SIG-M5 (cell line): ENCODE data around the gene HM13.
A peak's percentile ranks its signal among the peaks of the same experiment; 100 is the strongest.
"Not testable (repeated sequence)": the region's sequence is repeated elsewhere in the genome, so short reads cannot be mapped to it uniquely, and the experiment has no call there.

Experiments used
- DNase-seq: peaks from one replicate; lab custom pipeline; 2025; lab: John Stamatoyannopoulos, UW

HM13 gene

DNA sequence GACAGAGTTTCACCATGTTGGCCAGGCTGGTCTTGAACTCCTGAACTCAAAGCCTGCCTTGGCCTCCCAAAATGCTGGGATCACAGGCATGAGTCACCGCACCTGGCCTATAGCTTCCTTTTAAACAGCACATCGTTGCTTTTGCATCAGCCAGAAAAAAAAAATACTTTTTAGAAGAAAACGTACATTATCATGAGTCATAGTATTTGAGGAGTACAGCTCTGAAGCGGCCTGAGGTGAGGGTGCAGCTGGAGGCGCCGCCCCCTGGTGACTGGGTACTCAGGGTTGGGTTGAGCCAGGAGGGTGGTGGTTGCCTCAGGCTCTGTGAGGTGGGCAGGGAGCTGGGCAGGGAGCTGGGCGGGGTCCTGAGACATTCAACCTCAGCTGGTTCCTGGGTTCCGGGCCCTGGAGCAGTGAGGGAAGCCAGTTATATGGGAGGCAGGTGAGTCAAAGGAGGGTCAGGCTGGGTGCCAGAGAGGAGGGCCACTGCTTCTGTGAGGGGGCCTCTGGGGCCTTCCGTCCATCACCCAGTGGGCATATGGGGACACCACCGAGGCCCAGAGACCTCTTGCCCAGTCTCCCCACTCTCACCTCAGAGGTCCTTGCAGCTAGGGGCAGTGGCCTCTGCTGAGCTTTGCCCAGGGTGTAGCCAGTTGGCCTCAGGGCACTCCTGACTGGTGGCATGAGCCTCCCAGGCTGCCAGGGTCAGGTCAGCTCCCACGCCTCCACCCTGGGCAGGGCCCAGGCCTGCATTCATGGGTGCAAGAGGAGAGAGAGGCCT, 79.2 kb downstream of the HM13 start:
- no peak for DNase-seq

DNA sequence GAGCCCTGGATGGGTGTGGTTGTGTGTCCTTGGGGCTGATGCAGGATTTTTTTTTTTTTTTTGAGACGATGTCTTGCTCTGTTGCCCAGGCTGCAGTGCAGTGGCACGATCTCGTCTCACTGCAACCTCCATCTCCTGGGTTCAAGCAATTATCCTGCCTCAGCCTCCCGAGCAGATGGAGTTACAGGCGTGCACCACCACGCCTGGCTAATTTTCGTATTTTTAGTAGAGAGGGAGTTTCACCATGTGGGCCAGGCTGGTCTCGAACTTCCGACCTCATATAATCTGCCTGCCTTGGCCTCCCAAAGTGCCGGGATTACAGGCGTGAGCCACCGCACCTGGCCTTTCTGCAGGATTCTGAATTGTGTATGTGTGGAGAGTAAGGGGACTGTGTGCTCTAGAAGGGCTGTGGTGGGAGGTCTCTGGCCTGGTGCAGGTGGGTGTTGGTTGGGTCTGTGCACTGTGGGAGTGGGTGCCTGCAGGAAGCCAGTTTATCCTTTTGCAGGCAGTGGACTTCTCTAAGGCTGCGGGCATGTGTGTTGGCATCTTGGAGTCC, 79.8 kb downstream of the HM13 start:
- DNase-seq = no peak

DNA sequence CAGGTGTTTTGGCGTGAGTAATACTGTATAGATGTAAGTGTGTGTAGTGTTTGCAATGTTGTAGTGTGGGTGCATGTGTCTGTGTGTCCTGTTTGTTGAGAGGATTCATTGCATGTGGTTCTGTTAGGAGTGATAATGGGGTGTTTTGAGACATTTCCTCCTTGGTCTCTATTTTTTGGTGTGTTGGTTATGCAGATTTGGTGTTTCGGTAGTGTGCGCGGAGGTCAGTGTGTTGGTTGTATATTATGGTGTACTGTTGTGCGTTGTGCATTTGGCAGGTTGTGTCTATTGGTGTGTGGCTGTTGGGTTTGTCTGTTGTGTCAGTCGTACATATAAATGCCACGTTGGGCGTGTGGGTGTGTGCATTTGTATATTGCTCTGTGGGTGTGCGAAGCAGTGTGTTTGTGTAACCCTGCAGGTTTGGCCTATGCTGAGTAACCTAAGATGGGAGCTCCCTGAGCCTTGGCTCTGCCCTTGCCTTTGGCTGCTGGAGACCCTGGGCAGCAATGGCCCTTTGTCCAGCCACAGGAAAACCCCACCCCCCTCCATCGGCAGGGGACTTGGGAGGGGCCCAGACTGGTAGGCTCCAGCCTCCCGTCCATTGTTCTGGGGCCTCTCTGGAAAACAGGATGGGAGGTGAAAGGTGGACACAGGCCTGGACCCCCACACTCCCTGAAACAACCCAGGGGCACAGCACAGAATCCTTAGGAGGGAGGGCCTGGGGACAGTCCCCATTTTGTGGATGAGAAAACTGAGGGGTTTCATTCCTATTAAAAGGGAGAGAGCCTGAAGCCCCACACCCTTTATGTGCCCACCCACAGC, 80.5 kb downstream of the HM13 start:
- no peak for DNase-seq

DNA sequence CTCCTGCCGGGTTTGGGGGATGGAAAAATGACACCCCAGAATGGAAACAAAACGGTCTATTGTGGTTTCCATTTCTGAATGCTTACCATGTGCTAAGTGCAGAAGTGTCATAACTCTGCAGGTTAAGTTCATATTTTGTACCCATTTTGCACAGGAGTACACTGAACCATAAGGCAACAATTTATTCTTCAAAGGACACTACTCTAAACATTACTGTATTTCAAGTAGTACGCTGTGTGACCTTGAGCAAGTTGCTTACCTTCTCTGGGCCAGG, 81.1 kb downstream of the HM13 start:
- DNase-seq = no peak

DNA sequence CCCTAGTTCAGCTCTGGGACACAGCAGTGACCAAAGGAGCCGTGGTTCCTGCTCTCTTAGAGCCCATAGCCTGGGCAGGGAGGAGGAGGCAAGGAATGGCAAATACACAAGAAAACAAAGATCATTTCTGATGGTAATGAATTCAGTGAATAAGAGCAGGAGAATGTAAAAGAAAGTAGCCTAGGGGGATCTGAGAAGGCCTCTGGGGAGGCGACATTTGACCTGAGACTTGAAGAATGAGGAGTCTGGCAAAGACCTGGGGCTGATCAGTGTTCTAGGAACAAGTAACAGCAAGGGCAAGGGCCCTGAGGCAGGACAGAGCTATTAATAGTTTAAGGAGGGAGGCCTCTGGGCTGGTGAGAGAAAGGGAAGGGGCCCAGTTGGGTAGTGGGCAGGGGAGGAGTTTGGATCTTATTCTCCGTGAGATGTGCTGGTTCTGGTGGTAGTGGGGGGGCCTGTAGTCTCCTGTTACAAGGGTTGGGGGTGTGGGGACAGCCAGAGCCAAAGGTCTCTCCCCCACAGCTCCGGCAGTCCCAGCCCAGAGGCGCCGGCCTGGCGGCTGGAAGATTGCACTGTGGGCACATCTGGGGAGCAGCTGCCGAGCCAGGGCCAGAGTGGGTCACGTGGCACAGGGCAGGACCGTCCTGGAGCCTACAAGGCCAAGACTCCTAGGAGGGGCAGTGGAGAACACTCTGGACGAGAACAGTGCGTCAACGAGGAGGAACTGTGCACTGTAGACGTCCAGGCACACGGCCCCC, 81.6 kb downstream of the HM13 start:
- DNase-seq = no peak

DNA sequence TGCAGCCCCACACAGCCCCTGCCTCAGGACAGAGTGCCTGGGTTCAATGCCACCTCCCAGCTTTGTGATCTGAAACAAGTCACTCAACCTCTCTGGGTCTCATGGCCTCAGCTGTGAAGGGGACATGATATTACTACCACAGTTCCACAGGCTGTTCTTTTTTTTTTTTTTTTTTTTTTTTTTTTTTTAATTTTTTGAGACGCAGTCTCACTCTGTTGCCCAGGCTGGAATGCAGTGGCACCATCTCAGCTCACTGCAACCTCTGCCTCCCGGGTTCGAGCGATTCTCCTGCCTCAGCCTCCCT, 82.1 kb downstream of the HM13 start:
- not testable (repeated sequence) for DNase-seq

DNA sequence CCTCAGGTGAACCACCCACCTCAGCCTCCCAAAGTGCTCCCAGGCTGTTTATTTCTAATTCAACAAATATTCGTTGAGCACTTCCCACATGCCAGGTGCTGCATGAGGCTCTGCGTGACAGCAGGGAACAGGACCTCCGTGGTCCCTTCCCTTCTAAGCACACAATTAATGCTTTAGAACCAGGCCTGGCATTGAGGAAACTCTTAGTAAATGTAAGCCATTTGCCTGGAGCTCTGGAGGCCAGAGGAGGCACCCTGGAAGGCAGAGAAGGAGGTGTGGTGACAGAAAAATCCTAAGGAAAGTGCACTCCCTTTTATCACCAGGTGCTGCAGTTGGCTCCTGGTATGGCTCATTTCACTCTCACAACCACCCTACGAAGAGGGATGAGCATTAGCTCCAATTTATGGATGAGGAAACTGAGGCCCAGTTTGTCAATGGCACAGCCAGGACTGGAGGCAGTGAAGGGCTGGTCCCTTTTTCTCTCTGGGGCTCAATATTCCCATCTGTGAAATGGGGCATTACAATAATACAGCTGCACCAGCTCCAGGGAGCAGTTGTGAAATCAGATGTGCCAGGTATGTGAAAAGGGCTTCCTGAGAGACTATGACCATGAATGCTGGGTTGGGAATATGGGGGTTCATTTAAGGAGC, 82.7 kb downstream of the HM13 start:
- DNase-seq = no peak

DNA sequence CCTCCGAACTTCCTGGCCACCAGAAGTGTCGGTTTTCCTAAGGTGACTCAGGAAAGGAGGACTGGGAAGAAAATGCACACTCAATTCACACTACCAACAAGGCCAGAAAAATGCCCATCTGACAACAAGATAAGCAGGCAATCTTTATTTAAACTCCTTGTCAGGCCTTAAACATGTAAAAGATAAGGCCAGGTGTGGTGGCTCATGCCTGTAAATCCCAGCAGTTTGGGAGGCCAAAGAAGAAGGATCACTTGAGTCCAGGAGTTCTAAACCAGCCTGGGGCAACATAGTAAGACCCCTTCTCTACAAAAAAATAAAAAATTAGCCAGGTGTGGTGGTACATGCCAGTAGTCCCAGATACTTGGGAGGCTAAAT, 83.2 kb downstream of the HM13 start:
- no peak for DNase-seq

DNA sequence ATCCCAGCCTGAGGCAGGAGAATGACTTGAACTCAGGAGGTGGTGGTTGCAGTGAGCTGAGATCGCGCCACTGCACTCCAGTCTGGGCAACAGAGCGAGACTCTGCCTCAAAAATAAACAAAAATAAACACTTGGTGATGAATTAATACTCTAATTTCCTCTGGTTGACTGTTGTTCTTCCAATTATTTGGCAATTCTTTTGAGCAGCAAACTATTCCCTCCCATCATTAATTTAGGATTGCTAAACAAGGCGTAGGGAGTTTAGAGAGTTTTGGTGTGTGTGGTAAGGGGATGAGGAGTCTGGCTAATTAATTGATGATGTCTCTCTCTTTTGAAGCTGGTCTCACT, 88.2 kb downstream of the HM13 start:
- no peak for DNase-seq

DNA sequence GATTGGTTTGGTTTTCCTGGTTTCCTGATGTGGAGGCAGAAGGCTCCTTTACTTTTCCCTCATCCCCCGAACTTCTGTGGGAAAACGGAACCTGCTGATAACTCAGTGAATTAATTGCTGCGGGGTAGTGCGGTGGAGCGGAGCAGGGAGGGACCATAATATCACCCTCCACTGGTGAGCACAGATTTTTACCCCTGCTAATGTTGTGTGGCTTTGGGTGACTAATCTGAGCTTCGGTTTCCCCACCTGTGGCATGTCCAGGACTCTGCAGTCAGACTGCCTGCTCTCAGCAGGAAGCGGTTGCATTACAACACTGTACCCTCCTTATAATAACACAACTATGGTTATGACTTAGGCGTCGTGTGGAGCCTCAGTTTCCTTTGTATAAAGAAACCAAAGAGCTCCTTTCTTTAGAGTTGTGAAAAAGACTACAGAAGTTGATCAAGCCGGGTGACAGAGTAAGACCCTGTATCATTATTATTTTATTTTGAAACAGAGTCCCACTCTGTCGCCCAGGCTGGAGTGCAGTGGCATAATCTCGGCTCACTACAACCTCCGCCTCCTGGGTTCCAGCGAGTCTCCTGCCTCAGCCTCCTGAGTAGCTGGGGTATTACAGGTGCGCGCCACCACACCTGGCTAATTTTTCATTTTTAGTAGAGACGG, 88.7 kb downstream of the HM13 start:
- DNase-seq = peak; percentile 79

DNA sequence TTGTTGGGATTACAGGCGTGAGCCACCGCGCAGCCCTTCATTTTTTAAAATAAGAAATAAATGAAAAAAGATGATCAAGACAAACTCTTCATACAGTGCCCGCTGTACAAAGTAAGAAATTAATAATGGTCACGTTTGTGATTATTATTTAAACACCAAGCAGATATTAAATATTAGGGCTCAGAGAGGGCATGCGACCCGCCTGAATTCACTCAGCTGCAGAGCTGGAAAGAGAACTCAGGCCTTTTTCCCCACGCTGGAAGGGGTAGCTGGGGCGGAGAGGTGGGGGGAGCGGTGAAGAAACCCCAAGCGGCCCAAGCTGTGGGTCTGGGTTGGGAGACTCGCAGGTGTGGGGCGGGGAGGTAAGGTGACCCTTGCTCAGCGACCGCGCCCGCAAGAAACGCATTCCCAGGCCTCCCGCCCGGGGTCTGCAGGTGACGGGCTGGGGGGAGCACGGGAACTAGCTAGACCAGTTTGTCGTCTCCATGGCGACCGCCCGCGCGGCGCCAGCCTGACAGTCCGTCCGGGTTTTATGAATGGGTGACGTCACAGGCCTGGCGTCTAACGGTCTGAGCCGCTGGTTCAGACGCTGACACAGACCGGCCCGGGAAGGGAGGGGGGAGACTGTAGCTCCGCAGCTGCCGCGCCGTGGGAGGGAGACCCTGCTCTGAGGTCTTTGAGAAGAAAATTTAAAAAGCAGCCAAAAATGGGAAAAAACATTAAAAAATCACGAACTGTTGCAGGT, 89.8 kb downstream of the HM13 start:
- DNase-seq = peak; percentile 64

DNA sequence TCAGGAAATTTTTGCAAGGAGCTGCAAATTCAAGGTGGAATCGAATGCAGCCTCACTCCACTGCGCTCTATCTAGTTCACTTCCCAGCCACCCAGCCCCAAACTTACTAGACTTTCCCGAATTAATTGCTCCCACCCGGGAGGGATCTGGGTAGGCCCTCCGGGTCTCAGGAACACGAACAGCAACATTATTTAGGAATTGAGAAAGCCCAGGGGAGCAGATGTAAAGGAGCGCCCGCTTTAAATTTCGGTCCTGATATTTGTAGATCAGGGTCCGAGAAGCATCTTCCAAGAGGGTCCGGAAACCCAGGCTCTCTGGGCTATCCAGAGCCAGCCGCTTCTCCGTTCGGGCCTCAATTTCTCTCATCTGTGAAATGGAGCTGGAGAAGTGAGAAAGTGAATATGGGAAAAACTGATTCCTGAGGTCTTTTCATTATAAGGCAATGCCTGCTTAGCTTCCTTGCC, 90.4 kb downstream of the HM13 start:
- no peak for DNase-seq

DNA sequence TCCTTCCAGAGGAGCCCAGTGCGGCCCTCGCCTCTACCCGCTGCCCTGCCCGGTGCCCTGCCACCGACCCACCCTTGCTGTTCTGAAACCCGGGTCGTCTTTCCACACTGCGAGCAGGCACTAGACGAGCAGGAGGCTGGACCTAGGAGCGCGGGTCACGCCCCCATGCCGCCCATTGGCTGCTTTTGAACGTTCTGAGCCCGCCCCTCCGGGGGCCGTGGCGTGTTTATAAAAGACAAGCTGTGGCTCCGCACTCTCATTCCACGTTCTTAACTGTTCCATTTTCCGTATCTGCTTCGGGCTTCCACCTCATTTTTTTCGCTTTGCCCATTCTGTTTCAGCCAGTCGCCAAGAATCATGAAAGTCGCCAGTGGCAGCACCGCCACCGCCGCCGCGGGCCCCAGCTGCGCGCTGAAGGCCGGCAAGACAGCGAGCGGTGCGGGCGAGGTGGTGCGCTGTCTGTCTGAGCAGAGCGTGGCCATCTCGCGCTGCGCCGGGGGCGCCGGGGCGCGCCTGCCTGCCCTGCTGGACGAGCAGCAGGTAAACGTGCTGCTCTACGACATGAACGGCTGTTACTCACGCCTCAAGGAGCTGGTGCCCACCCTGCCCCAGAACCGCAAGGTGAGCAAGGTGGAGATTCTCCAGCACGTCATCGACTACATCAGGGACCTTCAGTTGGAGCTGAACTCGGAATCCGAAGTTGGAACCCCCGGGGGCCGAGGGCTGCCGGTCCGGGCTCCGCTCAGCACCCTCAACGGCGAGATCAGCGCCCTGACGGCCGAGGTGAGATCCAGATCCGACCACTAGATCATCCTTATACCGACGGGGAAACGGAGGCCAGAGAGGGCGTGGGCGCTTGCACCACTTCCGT, 91.0 kb downstream of the HM13 start, which contains the start of gene ID1:
TSS of gene ID1 (plus strand) at position 259 of the 871 bp plus-strand sequence. CDS start at position 358, 99 bp downstream.
- peak; percentile 51 for DNase-seq

DNA sequence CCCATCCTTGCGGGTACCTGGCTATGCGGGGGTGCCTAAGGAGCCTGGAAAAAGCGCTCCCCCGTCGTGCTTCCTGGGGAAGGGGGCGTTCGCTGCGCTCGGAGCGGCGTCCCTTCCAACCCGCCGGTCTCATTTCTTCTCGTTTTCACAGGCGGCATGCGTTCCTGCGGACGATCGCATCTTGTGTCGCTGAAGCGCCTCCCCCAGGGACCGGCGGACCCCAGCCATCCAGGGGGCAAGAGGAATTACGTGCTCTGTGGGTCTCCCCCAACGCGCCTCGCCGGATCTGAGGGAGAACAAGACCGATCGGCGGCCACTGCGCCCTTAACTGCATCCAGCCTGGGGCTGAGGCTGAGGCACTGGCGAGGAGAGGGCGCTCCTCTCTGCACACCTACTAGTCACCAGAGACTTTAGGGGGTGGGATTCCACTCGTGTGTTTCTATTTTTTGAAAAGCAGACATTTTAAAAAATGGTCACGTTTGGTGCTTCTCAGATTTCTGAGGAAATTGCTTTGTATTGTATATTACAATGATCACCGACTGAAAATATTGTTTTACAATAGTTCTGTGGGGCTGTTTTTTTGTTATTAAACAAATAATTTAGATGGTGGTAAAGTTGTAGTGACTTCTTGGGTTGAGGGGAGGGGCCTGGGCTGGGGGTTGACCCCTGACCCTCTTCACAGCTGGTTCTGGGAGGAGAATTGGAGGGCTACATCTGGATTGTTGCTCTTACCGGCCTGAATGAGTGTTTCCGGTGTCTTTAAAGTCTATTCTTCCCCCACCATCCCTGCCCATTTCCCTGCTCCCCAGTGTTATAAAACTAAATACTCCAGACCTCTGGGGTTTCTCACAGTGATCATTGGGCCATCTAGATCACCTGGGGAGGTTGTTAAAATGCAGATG, 91.9 kb downstream of the HM13 start:
- no peak for DNase-seq

DNA sequence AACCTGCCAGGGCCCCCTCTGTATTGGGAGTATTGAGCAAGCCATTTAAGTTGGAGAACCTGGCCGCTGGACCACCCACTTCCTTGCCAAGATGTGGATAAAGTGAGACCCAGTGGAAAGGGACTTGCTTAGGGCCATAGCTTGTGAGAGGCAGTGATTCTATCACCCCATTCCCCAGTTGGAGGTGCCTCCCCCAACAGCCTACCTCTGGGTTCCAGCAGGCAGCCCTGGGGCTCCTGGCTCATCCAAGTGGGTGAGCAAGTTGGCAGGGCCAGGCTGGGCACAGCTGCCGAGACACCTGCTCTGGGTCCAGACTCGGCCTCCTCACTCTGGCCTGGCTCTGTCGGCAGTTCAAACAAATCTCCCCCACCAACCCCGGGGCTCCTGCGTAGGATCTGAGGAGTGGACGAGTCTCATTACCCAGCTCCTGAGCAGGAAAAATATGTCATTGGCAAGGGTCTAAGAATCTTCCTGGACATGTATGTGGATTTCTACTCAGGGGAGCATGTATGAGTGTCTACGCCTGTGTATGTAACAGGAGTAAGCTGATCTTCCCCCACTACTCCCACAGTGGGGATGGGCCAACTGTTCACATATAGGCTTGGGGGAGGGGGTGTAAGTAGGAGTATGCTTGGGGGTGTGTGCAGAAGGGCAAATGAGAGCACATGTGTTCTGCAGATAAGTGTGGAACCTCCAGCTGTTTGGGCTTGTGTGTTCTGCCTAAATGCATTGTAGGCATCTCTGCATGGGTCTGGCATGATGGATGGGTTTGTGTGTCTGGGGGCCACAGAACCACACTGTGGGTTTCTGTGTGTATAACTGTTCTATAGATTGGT, 92.8 kb downstream of the HM13 start:
- no peak for DNase-seq

DNA sequence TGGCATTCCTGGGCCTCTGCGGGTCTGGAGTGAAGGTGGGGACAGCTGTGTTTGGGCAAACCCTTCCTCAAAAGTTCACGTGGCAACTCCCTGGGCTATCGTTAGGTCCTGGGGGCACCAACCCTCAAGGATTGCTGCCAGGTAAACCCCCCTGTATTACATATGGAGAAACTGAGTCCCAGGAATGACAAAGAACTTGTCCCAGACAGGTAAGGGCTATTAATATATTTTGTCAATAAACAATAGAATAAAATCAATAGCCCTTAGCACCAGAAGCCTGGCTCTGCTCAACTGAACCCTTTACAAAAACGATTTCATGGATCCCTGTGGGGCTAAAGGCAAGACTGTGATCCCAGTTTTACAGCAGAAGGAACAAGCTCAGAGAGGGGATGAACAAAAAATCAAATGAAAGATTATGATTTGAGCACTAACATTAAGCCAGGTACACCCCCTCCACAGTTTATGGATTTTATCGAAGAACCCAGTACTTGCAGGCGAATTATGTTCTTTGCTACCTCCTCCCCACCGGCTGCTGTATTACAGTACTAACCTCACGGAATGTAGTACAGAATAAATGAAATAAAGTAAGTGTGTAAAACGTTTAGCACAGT, 93.5 kb downstream of the HM13 start:
- DNase-seq = no peak

DNA sequence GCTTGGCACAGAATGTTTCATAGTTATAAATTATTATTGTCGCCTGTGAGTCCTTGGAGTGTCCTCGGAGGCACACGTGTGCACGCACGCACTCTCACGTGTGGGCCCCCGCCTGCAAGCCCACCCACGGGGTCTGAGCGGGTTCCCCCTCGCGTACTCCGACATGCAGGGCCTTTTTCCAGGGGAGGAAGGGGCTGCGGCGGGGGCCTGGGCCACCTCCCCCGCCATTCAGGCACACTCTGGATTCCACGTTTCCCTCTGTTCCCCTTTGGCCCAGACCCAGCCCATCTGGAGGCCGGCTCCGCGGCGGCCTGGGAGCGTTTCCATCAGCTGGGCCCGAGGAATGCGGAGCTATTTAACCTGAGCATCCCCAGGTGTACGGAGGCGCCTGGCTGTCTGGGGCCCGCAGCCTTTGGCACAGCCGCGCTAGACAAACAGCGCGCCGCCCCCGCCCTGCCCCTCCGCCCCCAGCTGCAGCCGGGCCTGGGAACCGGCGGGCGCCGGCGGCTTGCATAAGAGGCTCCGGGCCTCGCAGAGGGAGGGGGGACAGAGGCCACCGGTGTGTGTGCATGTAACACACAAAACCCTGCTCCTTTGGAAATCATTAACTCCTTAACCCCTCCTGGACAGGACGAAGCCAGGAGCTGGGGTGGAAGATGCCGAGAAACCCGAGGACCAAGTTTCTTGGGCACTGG, 94.2 kb downstream of the HM13 start:
- no peak for DNase-seq
